Tibial artery (tissue), 4 donors: ENCODE results near the gene CDH6.
A peak's percentile ranks its signal among the peaks of the same experiment; 100 is the strongest.

ENCODE experiments used
- DNase-seq, 2 donors: peaks; one replicate each; pipeline ENCODE4 v3.0.0-alpha.2; 2019
- H3K27ac ChIP-seq, 2 donors: fragments of 200-600 bp; sonication (generic) in 1 of 2; 1 replicate in 1 of 2; 2 replicates in 1 of 2; pipeline ENCODE4 v1.5.1; 2018 to 2019; ENCODE audit warnings: mild to moderate bottlenecking in 1 of 2
- H3K27me3 ChIP-seq, 2 donors: fragments of 200-600 bp; sonication (generic) in 1 of 2; one replicate each; pipeline versions ENCODE4 v1.5.1 to v1.6.0; 2016 to 2019
- H3K36me3 ChIP-seq, 3 donors: fragments of 200-600 bp; sonication (generic) in 2 of 3; one replicate each; pipeline ENCODE4 v1.5.1; 2016 to 2019; ENCODE audit warnings: mild to moderate bottlenecking in 2 of 3
- H3K4me1 ChIP-seq, 4 donors: fragments of 200-600 bp; sonication (generic) in 2 of 4; 1 replicate in 3 of 4; 2 replicates in 1 of 4; pipeline ENCODE4 v1.5.1; 2016 to 2019
- H3K4me3 ChIP-seq, 2 donors: fragments of 200-600 bp; sonication (generic) in 1 of 2; 1 replicate in 1 of 2; 2 replicates in 1 of 2; pipeline ENCODE4 v1.5.1; 2018 to 2019; ENCODE audit warnings: mild to moderate bottlenecking in 2 of 2
- H3K9me3 ChIP-seq, 3 donors: fragments of 200-600 bp; sonication (generic) in 1 of 3; one replicate each; pipeline ENCODE4 v1.5.1; 2016 to 2019
- intact Hi-C: fragments of 100-400 bp; cut with DNase I; formaldehyde crosslinking; loops from one replicate; pipeline ENCODE4 v1.15.0; 2023; ENCODE audit warnings: low total_unique reads
- TF ChIP-seq, protein P1 (sequence below), 2 experiments: fragments of 200-600 bp in 1 of 2; fragments of 450-650 bp in 1 of 2; IDR thresholded peaks; one replicate each; pipeline ENCODE4 v1.5.1; 2017 to 2019; ENCODE audit warnings: antibody characterized with exemption in 2 of 2, mild to moderate bottlenecking in 1 of 2, moderate library complexity in 1 of 2

The CDH6 gene

DNA sequence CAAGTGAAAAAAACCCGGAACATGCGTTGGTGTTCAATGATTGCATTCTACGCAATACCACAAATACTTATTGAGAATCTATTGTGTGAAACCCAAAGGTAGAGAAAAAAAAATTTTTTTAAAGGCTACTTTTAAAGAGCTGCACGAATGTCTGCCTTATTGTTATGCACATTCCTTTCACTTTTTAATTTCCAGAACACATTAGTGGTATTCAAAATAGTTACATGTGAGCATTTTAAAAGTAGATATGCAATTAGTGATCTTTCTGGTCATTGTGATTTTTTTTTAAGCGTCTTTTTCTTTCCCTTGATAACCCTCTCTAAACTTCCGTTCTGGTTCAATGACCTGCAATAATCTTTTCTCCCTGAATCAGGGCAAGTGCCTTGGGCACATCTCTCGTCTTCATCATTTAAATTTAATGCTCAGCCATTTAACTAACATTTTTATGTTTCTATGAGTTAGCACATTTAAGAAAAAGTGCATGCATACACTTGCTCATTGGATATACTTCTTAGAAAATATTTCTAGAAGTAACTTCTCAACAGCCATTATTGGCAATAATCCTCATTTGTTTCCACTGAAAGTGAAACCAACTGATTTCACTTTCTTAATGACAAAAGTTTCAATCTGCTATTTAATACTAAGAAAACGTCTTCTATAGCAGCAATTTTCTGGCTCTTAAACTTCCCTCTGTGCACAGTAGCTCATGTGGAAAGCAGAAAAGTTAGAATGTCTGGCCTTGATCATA is 80.3 kb downstream of the CDH6 start:
- H3K9me3 ChIP-seq = no peaks in the 10 kb centered on the region
- no peaks in the 10 kb centered on the region for H3K36me3 ChIP-seq
- TF ChIP-seq, protein P1, sequence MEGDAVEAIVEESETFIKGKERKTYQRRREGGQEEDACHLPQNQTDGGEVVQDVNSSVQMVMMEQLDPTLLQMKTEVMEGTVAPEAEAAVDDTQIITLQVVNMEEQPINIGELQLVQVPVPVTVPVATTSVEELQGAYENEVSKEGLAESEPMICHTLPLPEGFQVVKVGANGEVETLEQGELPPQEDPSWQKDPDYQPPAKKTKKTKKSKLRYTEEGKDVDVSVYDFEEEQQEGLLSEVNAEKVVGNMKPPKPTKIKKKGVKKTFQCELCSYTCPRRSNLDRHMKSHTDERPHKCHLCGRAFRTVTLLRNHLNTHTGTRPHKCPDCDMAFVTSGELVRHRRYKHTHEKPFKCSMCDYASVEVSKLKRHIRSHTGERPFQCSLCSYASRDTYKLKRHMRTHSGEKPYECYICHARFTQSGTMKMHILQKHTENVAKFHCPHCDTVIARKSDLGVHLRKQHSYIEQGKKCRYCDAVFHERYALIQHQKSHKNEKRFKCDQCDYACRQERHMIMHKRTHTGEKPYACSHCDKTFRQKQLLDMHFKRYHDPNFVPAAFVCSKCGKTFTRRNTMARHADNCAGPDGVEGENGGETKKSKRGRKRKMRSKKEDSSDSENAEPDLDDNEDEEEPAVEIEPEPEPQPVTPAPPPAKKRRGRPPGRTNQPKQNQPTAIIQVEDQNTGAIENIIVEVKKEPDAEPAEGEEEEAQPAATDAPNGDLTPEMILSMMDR (IDR thresholded peaks at IDR 0.05) = no peak
- DNase-seq = no peak
- no peaks in the 10 kb centered on the region for H3K27me3 ChIP-seq
- peak overlapping the region; percentile 42 to 52 for H3K4me3 ChIP-seq
- peaks cover 0 to 23% (median 0%) of the 10 kb centered on the region in 4 donors for H3K4me1 ChIP-seq
- H3K27ac ChIP-seq = peak overlapping the region; percentile 74 to 77
- intact Hi-C loops = no loop called here

DNA sequence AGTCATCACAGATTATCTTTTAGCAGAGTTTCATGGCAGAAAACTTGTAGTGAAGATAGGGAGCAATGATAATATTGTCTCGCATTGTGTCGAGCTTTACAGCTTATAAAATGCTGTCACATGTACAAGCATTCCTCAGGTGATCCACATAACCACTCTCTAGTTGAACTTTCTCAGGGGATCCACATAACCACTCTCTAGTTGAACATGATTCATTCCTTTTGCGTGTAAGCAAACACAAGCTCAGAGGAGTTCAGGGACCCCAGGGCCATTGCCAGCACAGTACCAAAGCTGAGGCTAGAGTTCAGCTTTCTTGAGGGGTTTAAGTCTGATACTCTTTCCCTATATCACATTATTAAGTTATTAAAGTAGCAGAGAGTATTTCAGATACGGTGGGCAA is 86.7 kb downstream of the CDH6 start:
- no peaks in the 10 kb centered on the region for H3K27me3 ChIP-seq
- peaks cover 0 to 23% (median 0%) of the 10 kb centered on the region in 4 donors for H3K4me1 ChIP-seq
- H3K36me3 ChIP-seq = no peaks in the 10 kb centered on the region
- intact Hi-C loops = no loop called here
- H3K4me3 ChIP-seq = no peak overlapping the region
- no peaks in the 10 kb centered on the region for H3K9me3 ChIP-seq
- peak overlapping the region in 1 of 2 donors; percentile 43 for H3K27ac ChIP-seq
- no peak for DNase-seq
- TF ChIP-seq, protein P1 (IDR thresholded peaks at IDR 0.05) = no peak

DNA sequence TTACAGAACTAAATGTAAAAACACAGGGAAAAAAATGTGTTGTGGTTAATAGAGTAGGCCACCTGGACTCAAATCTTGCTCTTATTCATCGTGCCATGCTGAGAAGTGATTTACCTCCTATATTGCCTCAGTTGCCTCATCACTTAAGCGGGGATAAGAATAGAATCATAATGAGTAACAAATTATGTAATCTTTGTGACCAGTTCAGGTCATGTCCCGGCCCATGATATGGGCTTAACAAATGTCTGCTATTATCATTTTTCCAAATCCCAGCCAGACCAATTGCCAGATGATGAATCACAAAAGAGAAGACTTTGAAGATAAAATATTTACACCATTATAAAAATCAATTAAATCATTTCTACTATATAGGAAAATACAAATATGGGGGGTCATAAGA is 89.8 kb downstream of the CDH6 start:
- Histone ChIP-seq H3K27me3 (no peaks in the 10 kb centered on the region), H3K27ac (no peak overlapping the region), H3K4me3 (no peak overlapping the region), H3K9me3 (no peaks in the 10 kb centered on the region), H3K4me1 (peaks cover 0 to 29% (median 0%) of the 10 kb centered on the region in 4 donors), H3K36me3 (no peaks in the 10 kb centered on the region)
- intact Hi-C loops = no loop called here
- no peak for DNase-seq
- TF ChIP-seq, protein P1 (IDR thresholded peaks at IDR 0.05) = no peak

DNA sequence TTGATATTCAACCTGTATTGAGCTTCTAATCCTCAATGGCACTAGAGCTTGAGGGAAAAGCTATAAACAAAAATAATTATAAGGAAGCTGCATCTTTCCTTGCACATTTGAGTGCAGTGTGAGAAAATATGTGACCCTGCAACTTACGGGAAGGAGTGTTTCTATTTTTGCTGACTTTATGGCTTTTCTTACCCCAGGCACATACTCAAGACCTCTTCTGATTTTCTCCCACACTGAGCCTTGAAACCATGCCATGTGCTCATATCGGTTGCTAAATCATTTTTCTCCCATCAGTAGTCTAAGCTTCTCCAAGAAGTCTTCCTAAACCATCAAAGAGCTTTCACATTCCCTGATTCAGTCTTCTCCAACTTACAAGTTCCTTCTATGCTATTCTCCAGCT is 91.5 kb downstream of the CDH6 start:
- peaks cover 0 to 30% (median 0%) of the 10 kb centered on the region in 4 donors for H3K4me1 ChIP-seq
- H3K27me3 ChIP-seq = no peaks in the 10 kb centered on the region
- H3K27ac ChIP-seq = peak overlapping the region; percentile 35 to 42
- intact Hi-C loops = no loop called here
- H3K4me3 ChIP-seq = no peak overlapping the region
- no peak for DNase-seq
- H3K36me3 ChIP-seq = no peaks in the 10 kb centered on the region
- H3K9me3 ChIP-seq = no peaks in the 10 kb centered on the region
- TF ChIP-seq, protein P1 (IDR thresholded peaks at IDR 0.05) = no peak

DNA sequence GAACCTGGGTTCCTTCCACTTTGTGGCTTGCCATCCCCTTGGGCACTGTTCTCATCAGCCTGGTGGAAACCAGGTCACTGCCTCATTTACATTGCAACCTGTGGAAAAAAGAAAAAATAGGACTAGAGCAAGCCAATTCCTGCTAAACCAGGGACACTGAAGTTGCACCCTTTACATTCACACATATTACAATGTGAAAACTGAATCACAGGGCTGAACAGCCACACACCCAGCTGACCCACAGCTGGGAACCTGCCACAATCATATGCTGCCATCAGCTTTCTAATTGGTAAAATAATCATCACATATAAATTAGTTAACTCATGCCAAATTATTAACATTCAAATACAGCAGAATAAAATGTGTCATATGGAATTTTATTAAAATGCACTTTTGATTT is 94.5 kb downstream of the CDH6 start:
- Histone ChIP-seq H3K4me3 (no peak overlapping the region), H3K27me3 (no peaks in the 10 kb centered on the region), H3K9me3 (no peaks in the 10 kb centered on the region), H3K27ac (no peak overlapping the region), H3K4me1 (peaks cover 0 to 45% (median 0%) of the 10 kb centered on the region in 4 donors), H3K36me3 (no peaks in the 10 kb centered on the region)
- intact Hi-C loops = no loop called here
- DNase-seq = no peak
- TF ChIP-seq, protein P1 (IDR thresholded peaks at IDR 0.05) = no peak
